ENCODE data around the gene LIMK1.

Gene LIMK1

DNA sequence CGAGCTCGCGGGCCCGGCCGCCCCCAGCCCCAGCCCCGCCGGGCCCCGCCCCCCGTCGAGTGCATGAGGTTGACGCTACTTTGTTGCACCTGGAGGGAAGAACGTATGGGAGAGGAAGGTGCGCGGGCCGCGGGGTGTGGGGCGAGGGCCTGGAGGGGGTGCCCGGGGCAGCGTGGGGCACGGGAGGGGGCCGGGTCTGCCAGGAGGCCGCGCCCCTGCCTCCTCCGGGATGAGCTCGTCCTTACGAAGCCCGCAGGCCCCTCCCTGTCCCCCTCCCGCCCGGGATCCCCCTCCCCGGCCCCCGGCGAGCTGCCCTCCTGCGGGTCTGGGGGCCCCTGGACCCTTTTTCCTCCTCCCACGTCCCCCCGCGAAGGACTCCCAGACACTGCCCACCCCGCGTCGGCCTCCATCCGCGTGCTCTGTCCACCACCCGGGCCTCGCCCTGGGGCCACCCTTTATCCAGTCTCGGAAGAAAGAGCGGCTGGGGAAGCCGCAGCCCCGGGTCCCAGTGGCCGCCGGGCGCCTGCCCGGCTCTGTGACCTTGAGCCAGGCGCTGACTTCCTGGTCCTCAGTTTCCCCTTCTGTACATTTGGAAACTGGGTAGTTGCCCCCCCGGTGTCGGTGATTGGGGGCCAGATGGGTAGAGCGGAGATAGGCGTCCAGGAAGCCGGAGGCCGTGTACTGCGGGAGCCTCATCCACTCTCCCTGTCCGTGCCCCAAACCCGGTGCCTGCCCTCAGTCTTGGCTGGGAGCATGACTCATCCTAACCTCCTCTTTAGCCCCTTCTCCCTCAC is 521 bp downstream of the LIMK1 start:
- DNase-seq (ENCODE audit: low read depth), result no peak

DNA sequence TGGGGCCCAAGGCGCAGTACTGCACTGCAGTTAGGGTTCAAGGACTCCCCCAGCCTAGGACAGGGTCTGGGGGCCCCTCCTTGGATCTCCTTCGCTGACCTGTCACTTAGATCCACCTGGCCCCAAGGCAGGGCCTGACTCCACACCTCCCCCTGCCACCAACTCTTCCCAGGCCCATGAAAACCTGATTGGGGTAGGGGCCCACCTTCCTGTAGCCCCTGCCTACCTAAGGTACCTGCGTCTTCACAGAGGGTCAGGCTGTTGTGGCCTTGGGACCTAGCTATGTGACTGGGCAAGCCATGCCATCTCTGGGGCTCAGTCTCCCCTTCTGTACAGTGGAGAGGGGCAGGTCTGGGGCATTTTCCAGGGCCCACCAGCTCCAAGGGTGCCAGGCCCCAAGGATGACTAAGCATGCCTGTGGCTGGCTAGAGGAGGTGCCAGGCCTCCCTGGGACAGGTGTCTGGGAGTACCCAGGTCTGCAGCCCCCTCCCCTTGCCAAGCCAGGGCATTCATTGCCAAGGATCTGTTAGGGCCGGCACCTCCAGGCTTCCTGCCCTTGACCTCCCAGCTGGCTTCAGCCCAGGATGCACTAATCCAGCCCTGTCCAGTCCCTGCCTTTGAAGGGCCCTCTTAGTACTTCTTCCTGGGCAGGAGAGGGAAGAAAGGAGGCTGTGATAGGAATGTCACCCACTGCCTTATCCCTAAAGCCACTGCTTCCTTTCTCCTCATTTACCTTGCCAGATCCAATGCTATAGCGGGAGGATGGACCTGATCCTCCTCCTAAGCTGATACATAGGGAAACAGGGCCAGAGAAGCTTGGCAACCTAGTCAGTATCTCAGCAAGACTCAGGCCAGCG is 1.3 kb downstream of the LIMK1 start:
- peak overlapping the region; percentile 73 for H3K4me3 ChIP-seq (ENCODE audit: control insufficient read depth, low read depth, low read length)
- TF ChIP-seq CTCF (IDR thresholded peaks at IDR 0.05; ENCODE audit: control insufficient read depth, insufficient read depth, low read depth, low read length, missing control alignments), result no peak
- no peak for DNase-seq (ENCODE audit: low read depth)

More for the DNA sequence above, 521 bp downstream of the LIMK1 start:
- peak overlapping the region; percentile 73 for H3K4me3 ChIP-seq (ENCODE audit: control insufficient read depth, low read depth, low read length)
- TF ChIP-seq CTCF (IDR thresholded peaks at IDR 0.05; ENCODE audit: control insufficient read depth, insufficient read depth, low read depth, low read length, missing control alignments), result no peak

- no peak overlapping the region for H3K4me3 ChIP-seq (ENCODE audit: control insufficient read depth, low read depth, low read length)
- TF ChIP-seq CTCF (IDR thresholded peaks at IDR 0.05; ENCODE audit: control insufficient read depth, insufficient read depth, low read depth, low read length, missing control alignments), result no peak
- no peak for DNase-seq (ENCODE audit: low read depth)
Measured at GRCh38 chr7:74087791-74088453, 4.3 kb downstream of the LIMK1 start.

DNA sequence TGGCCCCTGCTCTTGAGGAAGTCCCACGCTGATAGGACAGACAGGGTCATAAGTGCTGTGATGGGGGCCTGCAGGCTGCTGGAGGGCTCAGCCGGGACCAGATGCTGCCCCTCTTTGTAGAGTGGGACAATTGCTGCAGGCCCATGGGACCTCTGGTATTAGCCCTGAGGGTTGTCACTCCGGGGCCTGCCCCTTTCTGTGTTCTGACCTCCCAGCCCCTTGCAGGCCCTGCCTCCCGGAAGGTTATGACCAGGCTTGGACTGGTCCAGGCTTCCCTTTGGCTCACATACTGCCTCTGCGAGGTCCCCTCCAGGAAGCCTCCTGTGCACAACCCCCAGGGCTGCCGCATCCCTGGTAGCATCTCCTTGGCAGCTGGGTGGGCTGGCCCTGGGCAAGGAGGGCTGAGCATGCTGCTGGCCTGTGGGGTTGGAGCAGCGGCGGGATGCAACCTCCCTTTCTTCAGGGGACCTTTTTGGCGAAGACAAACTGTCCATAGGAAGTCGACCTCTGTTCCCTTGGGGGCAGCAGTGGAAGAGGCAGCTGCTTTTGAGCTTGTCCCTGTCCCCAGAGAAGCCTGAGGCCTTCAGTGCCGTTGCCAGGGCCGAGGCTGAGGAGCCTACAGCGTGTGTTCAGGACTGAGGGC is 8.8 kb downstream of the LIMK1 start:
- no peak for TF ChIP-seq CTCF (IDR thresholded peaks at IDR 0.05; ENCODE audit: control insufficient read depth, insufficient read depth, low read depth, low read length, missing control alignments)
- DNase-seq (ENCODE audit: low read depth), result no peak
- H3K4me3 ChIP-seq (ENCODE audit: control insufficient read depth, low read depth, low read length), result no peak overlapping the region

DNA sequence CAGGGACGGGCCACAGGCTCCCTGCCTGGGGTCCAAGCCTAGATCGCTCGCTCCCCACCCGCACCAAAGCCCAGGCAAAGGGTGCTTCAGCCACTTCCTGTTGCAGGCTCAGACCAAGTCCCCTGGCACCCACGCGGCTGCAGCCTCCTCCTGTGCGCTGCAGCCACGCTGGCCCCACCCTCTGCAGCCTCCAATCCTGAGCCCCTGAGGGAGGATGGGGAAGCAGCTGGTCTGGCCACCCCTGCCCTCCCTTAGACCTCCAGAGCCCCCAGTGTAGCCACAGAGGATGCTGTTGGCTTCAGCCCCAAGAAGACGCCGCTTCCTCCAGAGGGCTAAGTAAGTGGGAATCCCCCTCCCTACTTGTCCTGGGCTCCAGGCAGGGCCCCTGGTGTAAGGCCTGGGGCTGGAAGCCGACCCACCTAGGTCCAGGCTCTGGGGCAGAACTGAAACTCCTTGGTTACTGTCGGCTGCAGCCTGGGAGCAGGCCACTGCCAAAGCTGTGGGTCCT is 9.4 kb downstream of the LIMK1 start:
- no peak for TF ChIP-seq CTCF (IDR thresholded peaks at IDR 0.05; ENCODE audit: control insufficient read depth, insufficient read depth, low read depth, low read length, missing control alignments)
- H3K4me3 ChIP-seq (ENCODE audit: control insufficient read depth, low read depth, low read length), result no peak overlapping the region
- DNase-seq (ENCODE audit: low read depth), result no peak
